SK-N-SH treated with all-trans-retinoic acid at 6 μM for 48 hours (cell line): Measurements from ENCODE around the gene BMP6.

Experiments
- ATAC-seq: fragments of 200-7000 bp; cut with Tn5 transposase; 3 replicates; pipeline ENCODE4 v1.9.1; 2020; ENCODE audit warnings: mild to moderate bottlenecking, moderate library complexity
- ARNTL ChIP-seq: fragments of 450-650 bp; formaldehyde crosslinking; IDR thresholded peaks from 2 replicates; pipeline ENCODE4 v1.5.0; 2020; ENCODE audit warnings: low read depth, mild to moderate bottlenecking, moderate library complexity, borderline replicate concordance
- BACH2 ChIP-seq: fragments of 250-450 bp; sonication (Bioruptor Pico); IDR thresholded peaks from 2 replicates; pipeline ENCODE4 v1.9.0; 2021; ENCODE audit warnings: mild to moderate bottlenecking, borderline replicate concordance
- CREB5 ChIP-seq: fragments of 250-450 bp; sonication (Bioruptor Pico); IDR thresholded peaks from 2 replicates; pipeline ENCODE4 v1.5.1; 2020; ENCODE audit warnings: low read depth, mild to moderate bottlenecking, moderate library complexity
- CSDC2 ChIP-seq: fragments of 250-450 bp; sonication (Bioruptor Pico); IDR thresholded peaks from 2 replicates; pipeline ENCODE4 v1.5.0; 2020; ENCODE audit warnings: mild to moderate bottlenecking, moderate library complexity
- CSRNP3 ChIP-seq: fragments of 250-450 bp; sonication (Bioruptor Pico); IDR thresholded peaks from 2 replicates; pipeline ENCODE4 v1.5.1; 2021; ENCODE audit warnings: mild to moderate bottlenecking, moderate library complexity
- GLIS3 ChIP-seq: fragments of 250-450 bp; sonication (Bioruptor Pico); IDR thresholded peaks from 2 replicates; pipeline ENCODE4 v1.5.0; 2020; ENCODE audit warnings: mild to moderate bottlenecking, moderate library complexity
- ISL1 ChIP-seq: fragments of 250-450 bp; sonication (Bioruptor Pico); IDR thresholded peaks from 2 replicates; pipeline ENCODE4 v2.1.2; 2022; ENCODE audit warnings: mild to moderate bottlenecking, moderate library complexity
- OSR1 ChIP-seq: fragments of 250-450 bp; sonication (Bioruptor Pico); IDR thresholded peaks from 2 replicates; pipeline ENCODE4 v1.8.0; 2022; ENCODE audit warnings: moderate library complexity, mild to moderate bottlenecking, inconsistent platforms
- POU6F1 ChIP-seq: fragments of 250-450 bp; sonication (Bioruptor Pico); IDR thresholded peaks from 2 replicates; pipeline ENCODE4 v1.8.0; 2021; ENCODE audit warnings: low read depth, mild to moderate bottlenecking, moderate library complexity, borderline replicate concordance
- PPARA ChIP-seq: fragments of 250-450 bp; sonication (Bioruptor Pico); IDR thresholded peaks from 2 replicates; pipeline ENCODE4 v1.5.0; 2020; ENCODE audit warnings: mild to moderate bottlenecking, borderline replicate concordance
- TCF4 ChIP-seq: fragments of 250-450 bp; sonication (Bioruptor Pico); IDR thresholded peaks from 2 replicates; pipeline ENCODE4 v1.8.0; 2021; ENCODE audit warnings: mild to moderate bottlenecking, moderate library complexity, borderline replicate concordance
- ZC3H10 ChIP-seq: fragments of 250-450 bp; sonication (Bioruptor Pico); IDR thresholded peaks from 2 replicates; pipeline ENCODE4 v1.5.1; 2021; ENCODE audit warnings: mild to moderate bottlenecking, moderate library complexity
- ZFP3 ChIP-seq: fragments of 250-450 bp; sonication (Bioruptor Pico); IDR thresholded peaks from 2 replicates; pipeline ENCODE4 v1.5.0; 2020; ENCODE audit warnings: mild to moderate bottlenecking, moderate library complexity
- ZNF565 ChIP-seq: fragments of 450-650 bp; formaldehyde crosslinking; conservative IDR thresholded peaks from 2 replicates; pipeline ENCODE4 v1.5.0; 2020; ENCODE audit warnings: low read depth, mild to moderate bottlenecking, moderate library complexity
- ZNF70 ChIP-seq: fragments of 450-650 bp; formaldehyde crosslinking; IDR thresholded peaks from 2 replicates; pipeline ENCODE4 v1.5.0; 2020; ENCODE audit warnings: mild to moderate bottlenecking, moderate library complexity
- ZNF8 ChIP-seq: fragments of 450-650 bp; formaldehyde crosslinking; IDR thresholded peaks from 2 replicates; pipeline ENCODE4 v1.5.0; 2020; ENCODE audit warnings: mild to moderate bottlenecking, moderate library complexity
- TF ChIP-seq, protein P1 (sequence below): fragments of 250-450 bp; sonication (Bioruptor Pico); IDR thresholded peaks from 2 replicates; pipeline ENCODE4 v1.8.0; 2020; ENCODE audit warnings: mild to moderate bottlenecking, moderate library complexity, borderline replicate concordance

Gene BMP6

GRCh38 chr6:7742223-7742785 lies 16.4 kb downstream of the BMP6 start:
- no peak for TF ChIP-seq ZNF70 (CRISPR knock-in tag)
- no peak for TF ChIP-seq TCF4 (CRISPR knock-in tag)
- TF ChIP-seq GLIS3 (CRISPR knock-in tag): no peak
- TF ChIP-seq, all 23 proteins: peak for 0
- ATAC-seq: no peak

- no peak for TF ChIP-seq TCF4 (CRISPR knock-in tag)
- TF ChIP-seq CSRNP3 (CRISPR knock-in tag): no peak
- no peak for TF ChIP-seq PPARA (CRISPR knock-in tag)
- TF ChIP-seq GLIS3 (CRISPR knock-in tag): no peak
- no peak for TF ChIP-seq ZNF8
- TF ChIP-seq POU6F1 (CRISPR knock-in tag): no peak
- no peak for TF ChIP-seq BACH2 (CRISPR knock-in tag)
- TF ChIP-seq ARNTL: no peak
- no peak for TF ChIP-seq OSR1
- no peak for TF ChIP-seq ISL1
- TF ChIP-seq, protein P1, sequence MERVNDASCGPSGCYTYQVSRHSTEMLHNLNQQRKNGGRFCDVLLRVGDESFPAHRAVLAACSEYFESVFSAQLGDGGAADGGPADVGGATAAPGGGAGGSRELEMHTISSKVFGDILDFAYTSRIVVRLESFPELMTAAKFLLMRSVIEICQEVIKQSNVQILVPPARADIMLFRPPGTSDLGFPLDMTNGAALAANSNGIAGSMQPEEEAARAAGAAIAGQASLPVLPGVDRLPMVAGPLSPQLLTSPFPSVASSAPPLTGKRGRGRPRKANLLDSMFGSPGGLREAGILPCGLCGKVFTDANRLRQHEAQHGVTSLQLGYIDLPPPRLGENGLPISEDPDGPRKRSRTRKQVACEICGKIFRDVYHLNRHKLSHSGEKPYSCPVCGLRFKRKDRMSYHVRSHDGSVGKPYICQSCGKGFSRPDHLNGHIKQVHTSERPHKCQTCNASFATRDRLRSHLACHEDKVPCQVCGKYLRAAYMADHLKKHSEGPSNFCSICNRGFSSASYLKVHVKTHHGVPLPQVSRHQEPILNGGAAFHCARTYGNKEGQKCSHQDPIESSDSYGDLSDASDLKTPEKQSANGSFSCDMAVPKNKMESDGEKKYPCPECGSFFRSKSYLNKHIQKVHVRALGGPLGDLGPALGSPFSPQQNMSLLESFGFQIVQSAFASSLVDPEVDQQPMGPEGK: no peak
- no peak for TF ChIP-seq CREB5 (CRISPR knock-in tag)
- TF ChIP-seq ZC3H10 (CRISPR knock-in tag): no peak
- TF ChIP-seq, all 23 proteins: peak for 0
Measured at GRCh38 chr6:7745942-7746341, 20.0 kb downstream of the BMP6 start.

GRCh38 chr6:7747016-7747415 lies 21.1 kb downstream of the BMP6 start:
- no peak for TF ChIP-seq GLIS3 (CRISPR knock-in tag)
- TF ChIP-seq CSRNP3 (CRISPR knock-in tag): no peak
- no peak for TF ChIP-seq CSDC2 (CRISPR knock-in tag)
- no peak for TF ChIP-seq ZFP3 (CRISPR knock-in tag)
- no peak for TF ChIP-seq BACH2 (CRISPR knock-in tag)
- no peak for TF ChIP-seq ZNF565 (CRISPR knock-in tag)
- TF ChIP-seq CREB5 (CRISPR knock-in tag): no peak
- TF ChIP-seq POU6F1 (CRISPR knock-in tag): no peak

More at GRCh38 chr6:7745942-7746341, 20.0 kb downstream of the BMP6 start:
- no peak for ATAC-seq

More at GRCh38 chr6:7747016-7747415, 21.1 kb downstream of the BMP6 start:
- ATAC-seq: no peak
